ENCODE data around the gene METTL5.

Gene METTL5

DNA sequence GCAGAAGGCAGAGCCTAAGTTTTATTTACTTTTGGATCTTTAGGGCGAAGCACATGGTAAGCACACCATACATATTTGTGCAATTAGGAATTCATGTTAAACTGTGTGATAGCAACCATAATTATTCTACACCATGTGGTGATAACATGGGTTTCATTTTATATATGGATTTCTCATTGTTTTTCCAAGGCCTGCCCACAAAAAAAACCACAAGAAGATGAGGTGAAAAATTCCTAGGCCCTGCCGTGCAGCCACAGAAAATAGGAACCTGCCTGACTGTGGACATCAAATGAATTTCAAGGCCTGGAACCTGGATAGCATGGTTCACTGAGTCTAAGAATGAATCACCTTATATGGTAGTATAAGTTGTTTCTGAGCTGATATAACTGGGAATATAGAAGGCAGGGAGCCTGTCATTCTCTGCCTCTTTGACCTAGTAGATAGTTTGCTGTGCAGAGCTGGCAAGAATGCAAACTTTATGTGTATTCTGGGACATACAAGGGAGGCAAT, 48.4 kb downstream of the METTL5 start:
- TF ChIP-seq, protein P1, sequence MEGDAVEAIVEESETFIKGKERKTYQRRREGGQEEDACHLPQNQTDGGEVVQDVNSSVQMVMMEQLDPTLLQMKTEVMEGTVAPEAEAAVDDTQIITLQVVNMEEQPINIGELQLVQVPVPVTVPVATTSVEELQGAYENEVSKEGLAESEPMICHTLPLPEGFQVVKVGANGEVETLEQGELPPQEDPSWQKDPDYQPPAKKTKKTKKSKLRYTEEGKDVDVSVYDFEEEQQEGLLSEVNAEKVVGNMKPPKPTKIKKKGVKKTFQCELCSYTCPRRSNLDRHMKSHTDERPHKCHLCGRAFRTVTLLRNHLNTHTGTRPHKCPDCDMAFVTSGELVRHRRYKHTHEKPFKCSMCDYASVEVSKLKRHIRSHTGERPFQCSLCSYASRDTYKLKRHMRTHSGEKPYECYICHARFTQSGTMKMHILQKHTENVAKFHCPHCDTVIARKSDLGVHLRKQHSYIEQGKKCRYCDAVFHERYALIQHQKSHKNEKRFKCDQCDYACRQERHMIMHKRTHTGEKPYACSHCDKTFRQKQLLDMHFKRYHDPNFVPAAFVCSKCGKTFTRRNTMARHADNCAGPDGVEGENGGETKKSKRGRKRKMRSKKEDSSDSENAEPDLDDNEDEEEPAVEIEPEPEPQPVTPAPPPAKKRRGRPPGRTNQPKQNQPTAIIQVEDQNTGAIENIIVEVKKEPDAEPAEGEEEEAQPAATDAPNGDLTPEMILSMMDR (IDR thresholded peaks at IDR 0.05; ENCODE audit: low read depth, low read length), result no peak
- peak in 1 of 2 donors; percentile 15 for DNase-seq (ENCODE audit: low read depth in 2 of 2)
- no peak overlapping the region for H3K4me3 ChIP-seq (replicated peaks in 1 of 2; ENCODE audit: low read depth in 2 of 2, low read length in 2 of 2)

DNA sequence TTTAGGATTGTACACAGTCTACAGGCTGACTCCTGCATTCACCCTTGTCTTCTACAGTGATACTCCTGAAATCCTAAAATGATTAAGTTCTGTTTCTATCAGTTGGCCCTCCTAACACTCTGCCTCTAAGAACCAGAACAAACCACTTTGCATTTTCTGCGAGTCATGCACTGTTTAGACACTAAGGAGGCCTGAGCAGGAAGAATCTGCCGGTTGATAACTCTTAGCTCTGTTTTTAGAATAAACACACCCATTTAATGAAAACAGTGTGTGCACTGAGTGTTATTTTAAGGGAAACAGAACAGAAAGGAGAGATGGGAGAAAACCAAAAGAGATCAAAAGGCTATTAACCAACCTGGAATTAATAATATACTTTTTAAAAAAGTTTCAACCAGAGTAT, 48.9 kb downstream of the METTL5 start:
- H3K4me3 ChIP-seq (replicated peaks in 1 of 2; ENCODE audit: low read depth in 2 of 2, low read length in 2 of 2), result no peak overlapping the region
- DNase-seq (ENCODE audit: low read depth in 2 of 2), result peak; percentile 10 to 36
- TF ChIP-seq, protein P1 (IDR thresholded peaks at IDR 0.05; ENCODE audit: low read depth, low read length), result no peak

- DNase-seq (ENCODE audit: low read depth in 2 of 2), result no peak
- TF ChIP-seq, protein P1 (IDR thresholded peaks at IDR 0.05; ENCODE audit: low read depth, low read length), result no peak
- no peak overlapping the region for H3K4me3 ChIP-seq (replicated peaks in 1 of 2; ENCODE audit: low read depth in 2 of 2, low read length in 2 of 2)
These were observed 49.4 kb downstream of the METTL5 start for GRCh38 chr2:169775354-169775753.

- H3K4me3 ChIP-seq (replicated peaks in 1 of 2; ENCODE audit: low read depth in 2 of 2, low read length in 2 of 2), result no peak overlapping the region
- TF ChIP-seq, protein P1 (IDR thresholded peaks at IDR 0.05; ENCODE audit: low read depth, low read length), result no peak
- no peak for DNase-seq (ENCODE audit: low read depth in 2 of 2)
These were observed 52.1 kb downstream of the METTL5 start for GRCh38 chr2:169772651-169773050.

DNA sequence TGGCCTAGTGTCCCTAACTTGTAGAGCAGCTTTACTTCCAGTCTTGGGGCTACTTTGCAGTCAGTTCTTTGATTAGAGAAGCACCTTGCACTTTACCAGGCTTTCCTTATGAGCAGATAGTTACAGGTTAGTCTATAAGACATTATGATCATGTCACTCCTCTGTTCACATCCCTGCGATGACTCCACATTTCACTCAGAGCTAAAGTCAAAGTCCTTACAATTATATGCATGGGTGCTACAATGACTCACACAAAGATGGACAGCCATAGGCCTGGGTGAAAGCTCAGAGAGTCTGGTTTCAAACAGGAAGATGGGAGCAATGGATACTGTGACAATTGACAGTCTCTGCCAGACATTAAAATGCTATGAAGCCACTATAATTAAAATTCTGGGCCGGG, 53.1 kb downstream of the METTL5 start:
- TF ChIP-seq, protein P1 (IDR thresholded peaks at IDR 0.05; ENCODE audit: low read depth, low read length), result no peak
- no peak overlapping the region for H3K4me3 ChIP-seq (replicated peaks in 1 of 2; ENCODE audit: low read depth in 2 of 2, low read length in 2 of 2)
- no peak for DNase-seq (ENCODE audit: low read depth in 2 of 2)

DNA sequence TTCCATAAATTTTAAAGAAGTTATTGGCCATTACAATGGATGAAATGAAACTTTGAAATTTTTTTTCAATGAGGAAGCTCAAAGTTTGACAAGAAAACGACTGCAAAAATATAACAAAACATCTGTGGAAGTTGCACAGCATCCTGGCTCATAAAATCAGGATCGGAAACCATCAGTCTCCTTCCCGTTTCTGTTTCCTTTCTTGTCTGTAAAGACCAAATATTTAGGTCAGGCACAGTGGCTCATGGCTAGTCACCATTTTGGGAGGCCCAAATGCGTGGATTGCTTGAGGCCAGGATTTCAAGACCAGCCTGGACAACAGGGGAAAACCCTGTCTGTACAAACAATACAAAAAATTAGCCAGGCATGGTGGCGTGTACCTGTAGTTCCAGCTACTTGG, 53.7 kb downstream of the METTL5 start:
- TF ChIP-seq, protein P1 (IDR thresholded peaks at IDR 0.05; ENCODE audit: low read depth, low read length), result no peak
- DNase-seq (ENCODE audit: low read depth in 2 of 2), result no peak
- no peak overlapping the region for H3K4me3 ChIP-seq (replicated peaks in 1 of 2; ENCODE audit: low read depth in 2 of 2, low read length in 2 of 2)
